SHP77 (cell line): ENCODE data around the gene UBE2U.
"Not testable (repeated sequence)": the region's sequence is repeated elsewhere in the genome, so short reads cannot be mapped to it uniquely, and the experiment has no call there.

Experiments used
- DNase-seq, 2 experiments: peaks; one replicate each; lab custom pipeline; 2025; lab: John Stamatoyannopoulos, UW

The UBE2U gene

DNA sequence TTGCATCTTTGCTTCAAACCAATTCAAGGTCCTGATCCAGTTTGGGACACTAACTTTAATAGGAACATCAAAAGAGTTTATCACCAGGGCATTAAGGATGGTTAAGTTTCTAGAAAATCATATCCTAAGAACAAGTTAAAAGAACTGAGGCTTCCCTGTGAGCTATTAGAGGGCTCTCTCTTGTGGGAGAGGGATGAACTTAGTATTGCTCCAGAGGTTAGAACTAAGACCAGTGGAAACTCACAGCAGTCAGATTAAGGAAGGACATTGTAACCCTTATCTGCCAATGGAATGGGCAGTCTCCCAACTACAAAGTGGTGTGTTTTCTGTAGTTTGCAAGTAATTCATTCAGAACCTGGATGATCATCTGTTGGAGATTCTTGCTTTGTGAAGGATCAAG lies 36.8 kb downstream of the UBE2U start:
- DNase-seq, result no peak

DNA sequence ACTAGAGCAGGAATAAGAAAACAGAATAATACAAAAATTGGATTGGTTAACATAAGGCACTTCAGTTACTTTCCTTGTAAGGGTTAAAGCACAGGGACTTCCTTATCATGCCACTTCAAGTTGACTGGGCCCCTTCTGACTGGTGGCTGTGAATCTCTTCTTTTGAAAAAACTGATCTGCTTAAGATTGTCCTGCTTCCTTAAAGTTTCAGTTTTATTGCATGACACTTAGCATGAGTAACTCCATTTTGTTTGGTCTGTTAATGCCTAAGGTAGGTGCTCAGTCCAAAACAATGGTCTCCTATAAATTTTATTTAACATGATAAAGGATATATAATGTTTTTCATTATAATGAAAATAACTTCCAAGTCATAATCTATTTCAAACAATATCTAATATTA lies 37.6 kb downstream of the UBE2U start:
- no peak for DNase-seq

DNA sequence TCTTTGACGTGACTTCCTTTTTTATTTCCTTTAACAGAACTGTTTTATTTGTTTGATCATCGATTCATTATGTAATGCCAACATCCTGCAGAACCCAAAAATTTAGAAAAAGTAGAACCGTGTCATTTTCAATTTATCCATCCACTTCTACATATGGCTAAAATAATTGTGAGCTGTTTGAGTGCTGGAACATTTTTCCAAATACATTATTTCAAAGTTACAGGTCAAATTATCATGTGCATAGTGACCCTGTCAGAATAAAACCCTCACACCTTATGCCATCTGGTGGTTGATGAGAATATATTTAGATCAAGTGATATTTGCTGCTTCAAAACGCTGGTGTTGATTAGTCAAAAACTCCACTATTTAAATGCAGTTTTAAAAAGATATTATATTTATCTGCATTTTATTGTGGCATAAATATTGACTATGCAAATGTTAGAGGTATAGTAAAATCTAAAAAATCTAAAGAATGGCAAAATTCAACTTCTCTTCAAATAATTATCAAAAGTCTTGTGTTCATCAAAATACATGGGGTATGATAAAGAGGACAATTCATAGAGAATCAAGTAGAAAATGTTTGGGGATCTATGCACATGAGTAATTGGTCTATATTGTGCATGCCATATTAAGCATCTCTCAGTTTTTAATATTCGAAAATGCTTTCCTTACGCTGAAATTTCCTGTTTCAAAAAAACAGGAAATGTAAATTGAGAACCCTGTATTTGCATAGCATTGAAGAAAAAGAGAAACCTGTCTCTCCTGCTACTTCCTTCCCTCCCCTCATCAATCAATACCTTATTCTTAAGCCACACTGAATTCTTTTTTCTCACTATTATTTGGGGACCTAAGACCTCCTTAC lies 39.7 kb downstream of the UBE2U start:
- peak; percentile 38 to 55 for DNase-seq

DNA sequence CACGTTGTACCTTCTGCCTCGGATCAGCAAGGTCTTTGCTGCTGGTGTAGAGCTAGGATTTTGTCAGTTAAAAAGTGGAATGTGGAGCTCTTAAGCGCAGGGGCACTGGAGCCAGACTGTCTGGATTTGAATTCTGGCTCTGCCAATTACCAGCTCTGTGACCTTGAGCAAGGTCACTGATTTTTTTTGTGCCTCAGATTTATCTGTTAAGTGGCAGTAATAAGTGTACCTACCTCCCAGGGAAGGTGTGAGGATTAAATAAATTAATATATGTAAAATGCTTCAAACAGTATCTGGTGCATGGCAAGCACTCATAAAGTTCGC lies 40.3 kb downstream of the UBE2U start:
- no peak for DNase-seq

DNA sequence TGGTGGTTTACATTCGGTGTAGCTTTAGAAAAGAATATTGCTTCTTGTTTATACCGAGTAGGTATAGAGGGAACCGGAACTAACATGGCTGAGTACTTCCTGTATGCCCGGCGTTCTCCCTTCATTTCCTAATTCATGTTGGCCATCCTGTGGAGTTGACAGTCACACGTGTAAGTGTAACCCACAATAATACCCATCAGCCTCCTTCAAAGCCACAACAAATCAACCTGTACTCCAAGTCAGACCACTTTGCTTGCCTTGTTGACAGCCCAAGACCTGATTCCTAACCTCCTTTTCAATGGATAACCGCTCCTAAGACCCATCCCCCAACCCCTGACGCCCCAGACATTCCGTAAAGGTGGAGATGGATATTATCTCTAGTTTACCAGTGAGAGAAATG lies 42.1 kb downstream of the UBE2U start:
- DNase-seq, result no peak

DNA sequence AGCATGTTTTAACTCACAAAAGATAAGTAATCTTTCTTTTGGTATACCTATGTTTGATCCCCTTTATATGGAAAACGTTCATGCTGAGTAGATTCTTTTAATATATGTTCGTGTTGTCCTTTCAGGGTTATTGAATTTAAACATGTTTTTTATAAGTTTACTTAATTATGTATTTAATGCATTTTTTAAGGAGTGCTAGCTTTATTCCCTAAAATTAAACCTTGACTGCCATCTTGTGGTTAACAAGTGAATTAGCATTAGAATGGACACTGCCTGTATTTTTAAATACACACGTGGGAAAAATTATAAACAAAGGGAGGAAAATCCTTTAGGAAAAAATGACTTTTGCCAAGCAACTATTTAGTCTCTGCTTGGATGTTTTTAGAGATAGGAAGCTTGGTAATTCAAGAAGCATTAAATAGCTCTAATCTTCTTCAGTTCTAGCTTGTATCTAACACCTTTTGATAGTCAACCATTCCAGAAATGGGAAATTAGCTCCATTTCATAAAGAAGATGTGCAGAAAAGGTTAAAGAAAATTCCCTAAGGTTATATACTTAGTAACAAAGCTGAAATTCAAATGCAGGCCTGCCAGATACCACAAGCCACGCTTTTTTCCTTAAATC lies 43.0 kb downstream of the UBE2U start:
- peak; percentile 21 to 46 for DNase-seq

DNA sequence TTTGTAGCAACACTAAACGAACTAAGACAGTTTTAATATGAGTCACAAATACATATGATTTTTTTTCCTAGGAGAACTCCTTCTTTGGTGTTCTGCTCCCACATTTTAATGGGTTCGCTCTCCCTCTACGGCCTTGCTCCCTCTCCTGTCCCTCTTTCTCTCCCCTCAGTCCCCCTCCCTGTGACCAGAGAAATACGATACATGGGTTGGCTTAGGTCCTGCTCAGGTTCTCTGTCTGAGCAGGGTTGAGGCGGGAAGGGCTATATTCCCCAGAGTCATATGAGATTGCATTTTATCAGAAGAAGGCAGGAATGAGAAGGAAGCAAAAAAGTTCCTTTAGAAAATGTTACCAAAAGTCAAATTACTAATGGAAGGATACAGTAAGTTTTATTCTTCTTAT lies 44.6 kb downstream of the UBE2U start:
- DNase-seq, result no peak

DNA sequence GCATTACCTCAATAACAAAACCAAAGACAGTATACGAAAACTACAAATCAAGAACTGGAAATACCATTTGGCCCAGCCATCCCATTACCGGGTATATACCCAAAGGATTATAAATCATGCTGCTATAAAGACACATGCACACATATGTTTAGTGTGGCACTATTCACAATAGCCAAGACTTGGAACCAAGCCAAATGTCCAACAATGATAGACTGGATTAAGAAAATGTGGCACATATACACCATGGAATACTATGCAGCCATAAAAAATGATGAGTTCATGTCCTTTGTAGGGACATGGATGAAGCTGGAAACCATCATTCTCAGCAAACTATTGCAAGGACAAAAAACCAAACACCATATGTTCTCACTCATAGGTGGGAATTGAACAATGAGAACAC lies 47.0 kb downstream of the UBE2U start:
- DNase-seq, result not testable (repeated sequence)

DNA sequence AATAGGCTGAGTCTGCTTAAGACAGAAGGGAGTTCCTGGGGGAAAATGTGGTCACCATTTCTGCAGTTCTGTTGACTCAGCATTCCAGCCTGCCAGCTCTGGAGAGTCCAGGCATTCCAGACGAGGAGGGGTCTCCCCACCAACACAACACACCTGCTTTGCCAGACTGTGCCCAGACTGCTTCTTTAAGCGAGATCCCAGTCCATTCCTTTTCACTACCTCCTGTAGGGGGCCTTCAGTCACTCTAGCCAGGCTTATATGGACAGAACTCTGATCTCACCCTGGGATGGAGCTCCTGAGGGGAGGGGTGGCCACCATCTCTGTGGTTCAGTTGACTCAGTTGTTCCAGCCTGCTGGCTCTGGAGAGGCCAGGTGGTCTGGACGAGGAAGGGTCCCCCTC lies 48.5 kb downstream of the UBE2U start:
- no peak for DNase-seq

DNA sequence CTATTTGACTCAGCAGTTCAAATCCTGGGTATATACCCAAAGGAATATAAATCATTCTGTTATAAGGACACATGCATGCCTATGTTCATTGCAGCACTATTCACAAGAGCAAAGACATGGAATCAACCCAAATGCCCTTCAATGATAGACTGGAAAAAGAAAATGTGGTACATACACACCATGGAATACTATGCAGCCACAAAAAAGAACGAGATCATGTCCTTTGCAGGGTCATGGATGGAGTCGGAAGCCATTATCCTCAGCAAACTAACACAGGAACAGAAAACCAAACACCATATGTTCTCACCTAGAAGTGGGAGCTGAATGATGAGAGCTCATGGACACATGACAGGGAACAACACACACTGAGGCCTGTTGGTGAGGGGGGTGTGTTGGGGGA lies 53.8 kb downstream of the UBE2U start:
- not testable (repeated sequence) for DNase-seq

DNA sequence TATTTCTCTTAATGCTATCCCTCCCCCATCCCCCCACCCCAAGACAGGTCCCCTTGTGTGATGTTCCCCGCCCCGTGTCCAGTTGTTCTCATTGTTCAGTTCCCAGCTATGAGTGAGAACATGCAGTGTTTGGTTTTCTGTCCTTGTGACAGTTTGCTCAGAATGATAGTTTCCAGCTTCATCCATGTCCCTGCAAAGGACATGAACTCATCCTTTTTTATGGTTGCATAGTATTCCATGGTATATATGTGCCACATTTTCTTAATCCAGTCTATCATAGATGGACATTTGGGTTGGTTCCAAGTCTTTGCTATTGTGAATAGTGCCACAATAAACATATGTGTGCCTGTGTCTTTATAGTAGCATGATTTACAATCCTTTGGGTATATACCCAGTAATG lies 55.0 kb downstream of the UBE2U start:
- not testable (repeated sequence) for DNase-seq

DNA sequence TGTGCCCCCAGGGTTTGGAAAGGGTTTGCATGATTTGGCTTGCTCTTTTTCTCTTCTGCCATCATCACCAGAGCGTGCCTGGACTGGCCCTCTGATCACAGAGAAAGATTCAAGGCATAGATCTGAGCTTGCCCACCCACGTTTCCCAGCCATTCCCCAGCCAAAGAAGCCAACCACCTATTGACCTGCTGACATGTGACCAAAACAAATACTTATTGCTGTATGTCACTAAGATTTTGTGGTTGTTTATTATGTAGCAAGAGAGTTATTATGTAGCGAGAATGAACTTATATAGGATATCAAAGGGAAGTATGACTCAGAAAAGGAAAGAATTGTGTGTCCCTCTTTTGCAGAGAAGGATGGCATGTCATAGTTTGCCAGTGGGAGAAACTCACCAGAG lies 59.9 kb downstream of the UBE2U start:
- DNase-seq, result no peak

DNA sequence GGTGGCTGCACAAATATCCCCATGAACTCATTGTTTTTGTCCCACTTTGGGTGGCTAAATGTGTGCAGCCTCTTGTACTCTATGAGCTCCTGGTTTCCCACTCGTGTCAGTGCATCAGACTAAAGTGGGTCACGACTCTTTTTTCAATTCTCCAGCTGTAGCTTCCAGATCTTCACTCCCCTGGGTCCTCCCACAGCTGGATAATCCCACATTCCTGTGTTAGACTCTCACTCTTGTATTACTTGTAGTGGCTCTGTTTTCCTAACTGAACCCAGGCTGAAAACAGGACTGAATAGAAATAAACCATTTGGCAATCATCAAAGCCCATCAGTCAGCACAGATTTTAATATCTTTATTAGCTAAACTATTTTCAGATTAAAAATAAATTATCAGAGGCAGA lies 60.4 kb downstream of the UBE2U start:
- no peak for DNase-seq

DNA sequence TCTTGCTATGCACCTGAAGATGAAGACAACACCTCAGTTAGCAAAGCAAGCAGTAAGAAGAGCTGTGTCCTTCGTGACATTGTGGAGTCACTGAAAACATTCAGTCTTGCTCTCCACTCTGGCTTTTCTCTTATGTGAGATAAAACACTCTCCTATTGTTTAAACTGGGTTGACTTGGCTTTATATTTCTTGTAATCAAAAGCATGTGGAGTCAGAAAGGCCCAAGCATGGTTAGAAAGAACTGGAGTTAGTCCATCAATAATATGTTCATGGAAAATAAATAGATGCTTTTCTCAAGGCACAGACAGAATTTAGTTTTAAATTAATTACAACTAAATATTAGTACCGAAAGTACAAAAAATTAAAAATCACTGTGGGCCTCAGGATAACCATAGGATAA lies 61.7 kb downstream of the UBE2U start:
- DNase-seq, result no peak

DNA sequence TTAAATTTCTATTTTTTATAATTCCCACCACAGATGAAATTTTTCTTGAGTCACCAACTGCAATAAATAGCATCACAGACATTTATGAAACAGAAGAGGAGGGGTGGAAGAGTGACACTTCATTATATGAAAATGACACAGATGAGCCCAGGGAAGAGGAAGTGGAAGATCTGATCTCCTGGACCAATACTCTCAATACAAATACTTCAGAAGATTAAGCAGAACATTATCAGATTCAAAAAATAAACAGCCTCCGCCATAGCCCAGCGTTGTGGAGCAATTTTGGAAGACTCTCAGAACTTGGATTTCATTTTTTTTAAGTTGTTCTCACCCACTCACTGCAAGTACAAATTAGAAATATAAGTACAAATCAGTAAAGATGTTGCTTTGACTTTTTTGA lies 63.6 kb downstream of the UBE2U start:
- DNase-seq, result no peak

DNA sequence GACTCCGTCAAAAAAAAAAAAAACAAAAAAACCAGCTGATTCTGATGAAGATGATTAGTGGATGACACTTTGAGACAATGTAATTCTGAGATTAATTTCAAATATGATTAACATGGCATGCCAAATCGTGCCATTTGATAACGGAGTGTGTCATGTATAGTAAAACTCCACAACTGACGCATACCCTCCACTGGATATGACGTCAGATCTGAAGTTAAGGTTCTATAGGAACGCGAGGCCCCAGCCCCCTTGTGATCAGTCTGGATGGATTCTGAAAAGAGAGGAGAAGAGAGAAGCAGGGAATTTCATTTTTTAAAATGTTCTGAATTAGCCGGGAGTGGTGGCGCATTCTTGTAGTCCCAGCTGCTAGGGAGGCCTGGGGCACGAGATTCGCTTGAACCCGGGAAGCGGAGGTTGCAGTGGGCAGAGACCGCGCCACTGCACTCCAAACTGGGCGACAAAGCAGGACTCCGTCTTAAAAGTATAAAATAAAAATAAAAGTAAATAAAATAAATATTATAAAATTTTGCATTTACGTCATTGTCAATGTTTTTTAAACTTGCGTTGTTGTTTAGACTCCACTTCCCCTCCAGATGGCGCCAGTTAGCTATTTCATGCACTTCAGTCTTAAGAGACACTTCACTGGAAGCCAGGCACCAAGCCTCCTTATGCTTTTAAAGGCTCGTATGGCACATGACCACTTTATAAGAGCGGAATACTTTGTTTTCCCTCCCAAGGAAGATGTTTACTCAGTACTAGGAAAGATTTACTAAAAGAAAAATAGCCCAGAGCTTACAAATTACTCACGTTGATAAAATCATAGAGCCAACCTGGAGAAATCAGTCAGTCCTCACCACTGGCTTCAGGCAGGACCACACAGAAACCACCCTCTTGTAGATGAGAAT lies 65.5 kb downstream of the UBE2U start:
- peak; percentile 55 to 78 for DNase-seq

DNA sequence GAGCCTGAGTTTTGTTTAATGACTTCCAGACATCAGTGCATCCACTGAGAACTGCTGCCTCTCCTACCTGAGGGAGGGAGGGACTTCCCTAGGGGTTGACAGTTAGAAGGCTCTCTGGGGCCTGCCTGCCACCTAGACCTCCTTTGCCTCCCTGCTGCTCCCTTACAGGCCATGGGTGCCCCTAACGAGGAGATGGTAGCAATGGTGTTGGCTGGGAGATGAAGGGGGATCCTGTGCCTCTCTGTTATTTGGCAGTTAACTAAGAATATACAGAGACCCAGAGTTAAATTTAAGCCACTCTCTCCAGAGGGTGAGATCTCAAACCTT lies 66.1 kb downstream of the UBE2U start:
- no peak for DNase-seq

DNA sequence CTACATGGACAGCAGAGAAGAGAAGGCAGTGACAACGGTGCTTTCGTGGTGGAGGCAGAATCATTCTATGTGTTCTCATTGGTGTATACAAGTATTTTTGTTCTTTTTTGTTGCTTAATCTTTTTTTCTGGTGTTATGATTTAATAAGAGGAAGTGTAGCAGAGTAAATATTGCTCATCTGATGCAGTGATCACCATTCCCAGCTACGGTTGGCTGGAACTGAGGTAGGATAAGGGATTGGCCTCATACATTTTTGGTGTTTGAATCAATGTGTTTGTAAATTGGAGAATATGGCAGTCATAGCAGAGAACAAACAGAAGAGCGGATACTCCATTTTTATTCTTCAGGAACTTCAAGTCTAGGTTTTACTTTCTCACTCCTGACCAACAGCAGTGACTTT lies 76.6 kb downstream of the UBE2U start:
- no peak for DNase-seq

DNA sequence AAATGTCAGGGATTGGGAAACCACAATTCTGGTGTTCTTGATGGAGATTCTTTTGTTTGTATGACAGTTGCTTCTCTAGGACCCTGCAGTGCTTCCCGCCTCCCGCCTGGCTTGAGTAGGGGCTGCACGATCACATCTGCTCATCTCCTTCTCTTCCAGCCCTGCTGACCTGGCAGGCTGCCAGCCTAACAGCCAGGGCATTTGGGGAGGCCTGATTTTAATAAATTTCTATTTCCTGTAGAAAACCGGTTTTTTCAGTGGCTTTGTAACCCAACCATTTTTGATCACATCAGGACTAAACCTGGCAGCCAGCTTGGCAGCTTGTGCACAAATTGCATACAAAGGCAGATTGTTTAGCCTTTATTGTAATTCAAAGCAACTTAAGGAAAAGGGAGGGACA lies 78.9 kb downstream of the UBE2U start:
- peak; percentile 45 to 65 for DNase-seq

DNA sequence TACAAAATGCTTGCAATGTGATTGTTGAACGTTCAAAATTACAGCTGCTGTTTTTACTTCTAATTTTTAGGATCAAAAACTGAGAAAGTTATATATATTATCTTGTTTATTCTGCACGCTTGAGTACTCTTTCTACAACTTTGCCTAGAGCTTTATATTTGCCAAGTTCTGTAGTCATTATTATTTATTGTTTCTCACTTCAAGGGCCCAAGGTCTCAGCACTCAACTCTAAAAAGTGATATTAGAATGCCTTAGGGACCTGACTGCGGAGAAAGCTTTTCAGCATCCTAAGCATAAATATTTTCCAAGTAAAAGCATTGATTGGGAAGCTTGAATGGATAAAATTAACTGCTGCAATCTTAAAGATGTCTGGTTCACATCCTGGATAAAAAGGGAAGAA lies 83.6 kb downstream of the UBE2U start:
- DNase-seq, result no peak

DNA sequence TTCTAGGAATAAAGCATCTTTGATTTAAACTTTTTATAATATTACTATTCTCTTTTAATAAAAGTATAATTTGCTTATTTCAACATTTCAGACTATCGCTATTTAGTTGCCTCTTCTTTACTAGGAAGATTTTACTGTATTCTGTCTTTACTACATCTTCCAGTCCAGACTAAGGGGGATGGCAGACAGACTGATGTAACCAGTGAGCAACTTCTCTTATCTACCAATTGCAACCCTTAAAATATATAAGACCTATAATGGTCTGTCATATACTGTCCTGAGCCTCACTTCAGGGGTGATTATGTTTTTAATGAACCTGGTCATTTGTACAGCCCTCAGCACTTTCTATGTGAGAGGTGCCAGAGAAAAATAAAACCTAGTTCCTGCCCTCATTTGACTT lies 87.0 kb downstream of the UBE2U start:
- DNase-seq, result no peak

DNA sequence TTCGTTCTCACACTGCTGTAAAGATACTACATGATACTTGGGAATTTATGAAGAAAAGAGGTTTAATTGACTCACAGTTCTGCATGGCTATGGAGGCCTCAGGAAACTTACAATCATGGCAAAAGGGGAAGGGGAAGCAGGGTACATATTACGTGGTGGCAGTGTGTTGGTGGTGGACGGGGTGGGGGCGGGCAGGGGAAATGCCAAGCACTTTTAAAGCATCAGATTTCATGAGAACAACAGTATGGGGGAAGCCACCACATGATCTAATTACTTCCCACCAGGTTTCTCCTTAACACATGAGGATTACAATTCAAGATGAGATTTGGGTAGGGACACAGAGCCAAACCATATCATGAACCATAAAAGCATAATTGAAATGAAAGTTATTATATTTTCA lies 88.5 kb downstream of the UBE2U start:
- no peak for DNase-seq

DNA sequence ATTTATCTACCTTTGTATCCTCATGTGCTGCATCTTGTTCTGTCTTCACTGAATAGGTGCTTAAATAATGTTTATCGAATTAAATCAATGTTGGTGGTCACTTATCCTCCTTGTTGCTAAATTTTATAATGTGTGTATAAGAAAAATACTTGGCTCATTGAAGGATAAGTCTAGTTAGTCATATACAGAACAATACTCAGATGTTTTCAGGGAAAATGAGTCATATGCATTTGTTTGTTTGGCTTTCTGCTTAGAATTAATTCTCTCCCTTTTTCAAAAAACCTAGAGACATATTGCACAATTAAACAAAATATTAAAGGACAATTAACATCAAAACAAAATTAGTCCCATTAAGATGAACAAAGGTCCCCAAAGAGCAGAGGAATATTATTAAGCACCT lies 89.0 kb downstream of the UBE2U start:
- no peak for DNase-seq
